Ovary (tissue), 9 donors: ENCODE measurements around the gene CCNG2. TPM values are rescaled to one million over a fixed set of nuclear protein-coding genes. Genes with fewer than 3 reads are reported as not detected.

Experiments
- DNase-seq, 5 donors: peaks; one replicate each; pipeline ENCODE4 v3.0.0-alpha.2; 2019 to 2020
- H3K27ac ChIP-seq, 2 donors: fragments of 200-600 bp; one replicate each; pipeline versions ENCODE4 v1.5.1 to v1.8.0; 2019 to 2022
- H3K27me3 ChIP-seq: fragments of 200-600 bp; one replicate; pipeline ENCODE4 v1.8.0; 2022
- H3K36me3 ChIP-seq: fragments of 200-600 bp; sonication (generic); one replicate; pipeline ENCODE4 v1.5.1; 2019
- H3K4me1 ChIP-seq: one replicate; pipeline ENCODE4 v1.8.1; 2013; ENCODE audit warnings: mild to moderate bottlenecking, moderate library complexity; ENCODE audit not compliant: insufficient read depth
- H3K4me3 ChIP-seq: fragments of 200-600 bp; sonication (generic); one replicate; pipeline ENCODE4 v1.5.1; 2017
- H3K9me3 ChIP-seq, 2 donors: fragments of 200-600 bp in 1 of 2; sonication (generic) in 1 of 2; one replicate each; pipeline versions ENCODE4 v1.5.1 to v1.8.1; 2013 to 2019; ENCODE audit warnings: mild to moderate bottlenecking in 1 of 2, moderate library complexity in 1 of 2
- CTCF ChIP-seq, 3 donors: fragments of 450-650 bp in 2 of 3; fragments of 200-600 bp in 1 of 3; IDR thresholded peaks; one replicate each; pipeline versions ENCODE4 v1.5.1 to v1.8.0; 2016 to 2022; ENCODE audit warnings: antibody characterized with exemption in 3 of 3, mild to moderate bottlenecking in 1 of 3
- EP300 ChIP-seq: sonication (generic); formaldehyde crosslinking; IDR thresholded peaks from one replicate; pipeline ENCODE4 v1.6.1; 2017; ENCODE audit warnings: antibody characterized with exemption
- POLR2A ChIP-seq: fragments of 450-650 bp; IDR thresholded peaks from one replicate; pipeline ENCODE4 v1.6.1; 2017; ENCODE audit warnings: antibody characterized with exemption, mild to moderate bottlenecking, moderate library complexity
- WGBS, 3 donors: extraction: QIAGEN DNeasy Blood & Tissue Kit in 1 of 3; methylation state at CpG; one replicate each; pipeline versions ENCODE4 v1.1.5 to v1.1.7; 2013 to 2017; 5-methylcytosine and 5-hydroxymethylcytosine counted together
- intact Hi-C, 4 donors: fragments of 100-400 bp; cut with DNase I; formaldehyde crosslinking; loops; one replicate each; pipeline versions ENCODE4 v1.11.0 to v1.15.1; 2022 to 2023
- polyA plus RNA-seq, 2 donors: library from polyadenylated mRNA; stranded (reverse); fragments of 200-250 nt in 1 of 2; fragments of 350-450 nt in 1 of 2; fragmentation: Illumina TruSeq in 1 of 2; extraction: RNeasy Lipid Tissue Mini Kit (QIAGEN cat#74804) in 1 of 2; gene quantifications; one replicate each; pipeline ENCODE4 v1.2.3, GENCODE V29; 2013 to 2014
- total RNA-seq, 7 donors: library from RNA; depleted of rRNA in 2 of 7; stranded (reverse); fragments of >200 nt in 2 of 7; fragmentation: NEBNext Ultra II Directional in 3 of 7; extraction: Animal tissue kit (Norgen Biotek cat#: 25700) in 3 of 7; gene quantifications; one replicate each; pipeline versions ENCODE4 v1.1.0 to v1.2.4, GENCODE V29; 2016 to 2023
- donor health status: DM: no; HTN: no; CAD: no; lungs with moderate emphysema.
- donor health status: DM: no; HTN: no; CAD: no.
- donor health status: Bipolar disorder and iron deficiency.
- donor health status: DM: yes; HTN: yes; CAD: no.
- donor health status: DM: no; HTN: no; CAD: no.
- donor health status: DM: yes; HTN: yes; CAD: no.

Gene CCNG2
- total and polyA plus RNA-seq, 9 donors = 9.9 to 44.9 (median 22.7) TPM

DNA sequence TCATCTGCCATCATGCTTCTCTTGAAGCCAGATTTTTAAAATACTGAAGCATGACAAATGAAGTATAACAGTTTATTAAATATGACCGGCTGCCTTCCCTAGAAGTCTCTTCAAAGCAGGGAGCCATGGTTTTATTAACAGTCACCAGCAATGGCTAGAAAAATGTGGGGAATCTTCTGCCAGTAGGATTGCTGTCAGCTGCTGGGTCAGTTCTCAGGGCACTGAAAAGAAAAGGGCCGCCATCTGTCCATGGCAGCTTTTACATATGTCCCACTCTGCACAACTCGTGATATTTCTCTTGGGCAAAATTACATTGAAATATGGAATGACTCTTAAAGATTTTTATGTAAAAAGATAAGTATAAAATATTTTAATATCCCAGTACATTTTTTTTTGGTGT, 2.8 kb downstream of the CCNG2 start:
- H3K36me3 ChIP-seq = no peaks in the 10 kb centered on the region
- intact Hi-C loops = loop anchor here in 1 of 4 donors (5.0 kb wide), 2 partner anchors 83 to 213 kb away; partner anchors contain the start of genes CCNI and SEPTIN11
- H3K9me3 ChIP-seq = no peaks in the 10 kb centered on the region
- no peak overlapping the region for H3K27ac ChIP-seq
- no peak for TF ChIP-seq CTCF (IDR thresholded peaks at IDR 0.05)
- TF ChIP-seq EP300 = no peak
- no peak for TF ChIP-seq POLR2A
- WGBS, 3 donors = 65 to 74% (median 72%) methylated on average over 3 of the region's 3 CpGs
- H3K27me3 ChIP-seq = no peaks in the 10 kb centered on the region
- H3K4me3 ChIP-seq = no peak overlapping the region
- DNase-seq = no peak
- H3K4me1 ChIP-seq = peaks cover 2% of the 10 kb centered on the region

DNA sequence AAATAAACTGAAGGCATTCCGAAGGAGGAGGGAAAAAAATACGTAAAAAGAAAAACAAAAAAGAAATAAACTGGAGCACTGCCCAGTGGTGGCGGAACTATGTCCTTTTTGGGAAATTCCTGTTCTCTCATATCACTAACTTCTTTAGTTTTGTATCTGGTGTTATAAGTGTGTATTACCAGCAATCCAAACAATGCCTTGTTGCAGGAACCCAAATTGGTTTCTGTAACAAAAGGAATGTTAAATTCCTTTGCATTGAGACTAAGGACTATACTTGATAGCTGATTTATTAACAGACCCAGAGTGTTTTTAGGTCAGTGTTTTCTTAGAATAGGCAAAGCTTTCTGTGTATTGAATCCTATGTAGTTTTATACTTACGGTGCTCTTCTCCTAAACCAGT, 6.6 kb downstream of the CCNG2 start:
- Histone ChIP-seq H3K36me3 (no peaks in the 10 kb centered on the region), H3K27ac (no peak overlapping the region), H3K4me1 (peaks cover 2% of the 10 kb centered on the region), H3K9me3 (no peaks in the 10 kb centered on the region), H3K4me3 (no peak overlapping the region), H3K27me3 (no peaks in the 10 kb centered on the region)
- intact Hi-C loops = no loop called here
- TF ChIP-seq POLR2A (no peak), CTCF (IDR thresholded peaks at IDR 0.05) (no peak), EP300 (no peak)
- no peak for DNase-seq
- 27 to 37% (median 36%) methylated on average over 4 of the region's 4 CpGs for WGBS, 3 donors

GRCh38 chr4:77167173-77167572, 10.2 kb downstream of the CCNG2 start:
- Histone ChIP-seq H3K4me3 (no peak overlapping the region), H3K36me3 (no peaks in the 10 kb centered on the region), H3K4me1 (peaks cover 2% of the 10 kb centered on the region), H3K27me3 (no peaks in the 10 kb centered on the region), H3K27ac (no peak overlapping the region), H3K9me3 (no peaks in the 10 kb centered on the region)
- DNase-seq = no peak
- intact Hi-C loops = no loop called here
- TF ChIP-seq CTCF (IDR thresholded peaks at IDR 0.05) (no peak), EP300 (no peak), POLR2A (no peak)
- WGBS, 3 donors = 83 to 96% (median 85%) methylated on average over 1 of the region's 1 CpG

DNA sequence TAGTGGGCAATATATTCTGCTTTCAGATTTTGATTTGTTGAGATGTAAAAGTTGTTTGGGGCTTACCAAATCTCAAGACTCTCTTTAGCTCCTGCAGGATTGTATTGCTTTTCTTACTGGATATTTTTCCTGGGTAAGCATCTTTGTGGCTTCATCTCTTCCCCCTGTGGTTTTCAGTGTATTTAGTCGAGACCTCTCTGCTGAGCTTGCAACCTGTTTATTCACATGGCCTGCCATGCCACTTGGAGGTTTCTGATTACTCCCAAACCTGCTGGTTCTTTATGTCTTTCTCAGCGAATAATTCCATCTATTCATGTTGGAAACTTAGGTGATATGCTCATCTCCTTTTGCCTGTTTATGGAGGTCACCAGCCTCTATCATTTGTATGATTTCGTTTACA, 10.9 kb downstream of the CCNG2 start:
- Histone ChIP-seq H3K4me1 (peaks cover 2% of the 10 kb centered on the region), H3K27me3 (no peaks in the 10 kb centered on the region), H3K27ac (no peak overlapping the region), H3K9me3 (no peaks in the 10 kb centered on the region), H3K4me3 (no peak overlapping the region), H3K36me3 (no peaks in the 10 kb centered on the region)
- 76 to 83% (median 81%) methylated on average over 3 of the region's 3 CpGs for WGBS, 3 donors
- DNase-seq = no peak
- intact Hi-C loops = no loop called here
- TF ChIP-seq POLR2A (no peak), CTCF (IDR thresholded peaks at IDR 0.05) (no peak), EP300 (no peak)
